NCI-H524 (cell line): Measurements from ENCODE around the gene ADCY2.

Source experiments
- DNase-seq, 2 experiments: peaks; one replicate each; lab custom pipeline; 2025; lab: John Stamatoyannopoulos, UW

The ADCY2 gene

GRCh38 chr5:7664208-7664607 lies 268.3 kb downstream of the ADCY2 start:
- no peak for DNase-seq

GRCh38 chr5:7667216-7667767 lies 271.4 kb downstream of the ADCY2 start:
- DNase-seq: no peak

GRCh38 chr5:7668161-7668560 lies 272.2 kb downstream of the ADCY2 start:
- DNase-seq: no peak

GRCh38 chr5:7668627-7669026 lies 272.7 kb downstream of the ADCY2 start:
- no peak for DNase-seq

- no peak for DNase-seq
Measured at GRCh38 chr5:7671381-7671993, 275.5 kb downstream of the ADCY2 start.

GRCh38 chr5:7673658-7674057 lies 277.7 kb downstream of the ADCY2 start:
- DNase-seq: no peak

GRCh38 chr5:7676455-7676854 lies 280.5 kb downstream of the ADCY2 start:
- no peak for DNase-seq

- DNase-seq: no peak
Measured at GRCh38 chr5:7678030-7678429, 282.1 kb downstream of the ADCY2 start.

- no peak for DNase-seq
Measured at GRCh38 chr5:7679663-7680062, 283.7 kb downstream of the ADCY2 start.

GRCh38 chr5:7680260-7680659 lies 284.3 kb downstream of the ADCY2 start:
- DNase-seq: no peak

GRCh38 chr5:7682379-7682778 lies 286.4 kb downstream of the ADCY2 start:
- DNase-seq: no peak

GRCh38 chr5:7683753-7684152 lies 287.8 kb downstream of the ADCY2 start:
- no peak for DNase-seq

GRCh38 chr5:7684826-7685225 lies 288.9 kb downstream of the ADCY2 start:
- DNase-seq: no peak

- peak; percentile 12 to 45 for DNase-seq
Measured at GRCh38 chr5:7686794-7687193, 290.9 kb downstream of the ADCY2 start.

- peak in 1 of 2 experiments; percentile 35 for DNase-seq
Measured at GRCh38 chr5:7690557-7690956, 294.6 kb downstream of the ADCY2 start.

GRCh38 chr5:7705261-7705660 lies 309.3 kb downstream of the ADCY2 start:
- DNase-seq: no peak

- DNase-seq: no peak
Measured at GRCh38 chr5:7705736-7706135, 309.8 kb downstream of the ADCY2 start.

GRCh38 chr5:7706256-7706655 lies 310.3 kb downstream of the ADCY2 start:
- no peak for DNase-seq

- no peak for DNase-seq
Measured at GRCh38 chr5:7714119-7714518, 318.2 kb downstream of the ADCY2 start.

GRCh38 chr5:7714697-7715096 lies 318.8 kb downstream of the ADCY2 start:
- no peak for DNase-seq

GRCh38 chr5:7717691-7718090 lies 321.8 kb downstream of the ADCY2 start:
- no peak for DNase-seq

GRCh38 chr5:7728076-7728475 lies 332.1 kb downstream of the ADCY2 start:
- peak; percentile 87 to 92 for DNase-seq

- DNase-seq: no peak
Measured at GRCh38 chr5:7741415-7742065, 345.6 kb downstream of the ADCY2 start.

- no peak for DNase-seq
Measured at GRCh38 chr5:7742241-7742656, 346.3 kb downstream of the ADCY2 start.
